A549 (cell line): ENCODE measurements around the gene IDUA.

ENCODE experiments used
- CBX2 ChIP-seq: fragments of 200-600 bp; sonication (generic); IDR thresholded peaks from 2 replicates; pipeline ENCODE4 v1.6.1; 2016; ENCODE audit warnings: low read depth, mild to moderate bottlenecking, borderline replicate concordance
- CHD2 ChIP-seq: fragments of 150-350 bp; IDR thresholded peaks from 2 replicates; pipeline ENCODE4 v1.6.1; 2014; ENCODE audit warnings: low read length; ENCODE audit not compliant: partially characterized antibody
- CHD4 ChIP-seq: fragments of 200-600 bp; sonication (generic); IDR thresholded peaks from 2 replicates; pipeline ENCODE4 v1.6.1; 2016; ENCODE audit warnings: antibody characterized with exemption, mild to moderate bottlenecking, borderline replicate concordance
- HOXA7 ChIP-seq: fragments of 250-450 bp; sonication (Bioruptor Pico); IDR thresholded peaks from 2 replicates; pipeline ENCODE4 v1.5.0; 2020; ENCODE audit warnings: mild to moderate bottlenecking, moderate library complexity
- MAFK ChIP-seq: fragments of 450-650 bp; IDR thresholded peaks from 2 replicates; pipeline ENCODE4 v1.6.1; 2014; ENCODE audit not compliant: partially characterized antibody
- SMC3 ChIP-seq: fragments of >200 bp; sonication (Bioruptor Twin); formaldehyde crosslinking; IDR thresholded peaks from 3 replicates; pipeline ENCODE4 v1.6.1; 2018; ENCODE audit warnings: inconsistent platforms
- TF ChIP-seq, protein P1 (sequence below): fragments of >200 bp; sonication (Bioruptor Twin); formaldehyde crosslinking; IDR thresholded peaks from 3 replicates; pipeline ENCODE4 v1.5.1; 2016
- TF ChIP-seq, protein P2 (sequence below): fragments of 450-650 bp; IDR thresholded peaks from 2 replicates; pipeline ENCODE4 v1.6.1; 2014; ENCODE audit warnings: antibody characterized with exemption
- TF ChIP-seq, protein P3 (sequence below): fragments of 200-600 bp; sonication (generic); IDR thresholded peaks from 2 replicates; pipeline ENCODE4 v1.6.1; 2016; ENCODE audit warnings: antibody characterized with exemption, mild to moderate bottlenecking, moderate library complexity

DNA sequence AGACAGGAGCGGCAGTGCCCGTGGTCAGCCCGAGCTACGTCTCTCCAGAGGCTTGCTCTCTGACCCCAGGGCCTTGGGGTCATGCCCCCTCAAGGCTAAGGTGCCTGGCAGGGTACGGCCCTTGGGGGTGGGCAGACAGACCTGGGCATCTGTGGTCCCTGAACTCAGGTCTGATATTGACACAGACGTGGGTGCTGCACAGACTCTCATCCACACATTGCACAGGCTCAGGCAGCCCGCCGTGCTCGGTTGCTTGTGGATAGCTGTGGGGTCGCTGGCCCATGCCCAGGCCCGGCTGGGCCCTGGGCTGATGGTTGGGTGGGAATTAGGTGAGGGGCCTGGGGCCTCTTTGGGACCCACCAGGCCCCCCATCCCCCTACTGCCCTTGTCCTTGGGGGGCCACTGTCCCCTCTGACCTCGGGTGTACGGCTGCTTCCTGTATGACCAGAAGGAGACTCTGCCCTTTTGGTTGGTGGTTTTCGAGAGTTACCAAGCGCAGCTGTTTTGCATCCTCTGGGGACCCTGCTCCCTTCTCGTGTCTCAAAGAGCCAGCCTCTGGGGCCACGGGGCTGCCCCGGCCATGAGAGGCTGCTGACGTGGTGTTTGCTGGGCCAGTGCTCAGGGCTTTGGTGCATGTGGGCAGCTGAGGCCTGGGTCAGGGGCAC, 34.7 kb downstream of the IDUA start:
- TF ChIP-seq, protein P1, sequence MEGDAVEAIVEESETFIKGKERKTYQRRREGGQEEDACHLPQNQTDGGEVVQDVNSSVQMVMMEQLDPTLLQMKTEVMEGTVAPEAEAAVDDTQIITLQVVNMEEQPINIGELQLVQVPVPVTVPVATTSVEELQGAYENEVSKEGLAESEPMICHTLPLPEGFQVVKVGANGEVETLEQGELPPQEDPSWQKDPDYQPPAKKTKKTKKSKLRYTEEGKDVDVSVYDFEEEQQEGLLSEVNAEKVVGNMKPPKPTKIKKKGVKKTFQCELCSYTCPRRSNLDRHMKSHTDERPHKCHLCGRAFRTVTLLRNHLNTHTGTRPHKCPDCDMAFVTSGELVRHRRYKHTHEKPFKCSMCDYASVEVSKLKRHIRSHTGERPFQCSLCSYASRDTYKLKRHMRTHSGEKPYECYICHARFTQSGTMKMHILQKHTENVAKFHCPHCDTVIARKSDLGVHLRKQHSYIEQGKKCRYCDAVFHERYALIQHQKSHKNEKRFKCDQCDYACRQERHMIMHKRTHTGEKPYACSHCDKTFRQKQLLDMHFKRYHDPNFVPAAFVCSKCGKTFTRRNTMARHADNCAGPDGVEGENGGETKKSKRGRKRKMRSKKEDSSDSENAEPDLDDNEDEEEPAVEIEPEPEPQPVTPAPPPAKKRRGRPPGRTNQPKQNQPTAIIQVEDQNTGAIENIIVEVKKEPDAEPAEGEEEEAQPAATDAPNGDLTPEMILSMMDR: no peak
- TF ChIP-seq, protein P2, sequence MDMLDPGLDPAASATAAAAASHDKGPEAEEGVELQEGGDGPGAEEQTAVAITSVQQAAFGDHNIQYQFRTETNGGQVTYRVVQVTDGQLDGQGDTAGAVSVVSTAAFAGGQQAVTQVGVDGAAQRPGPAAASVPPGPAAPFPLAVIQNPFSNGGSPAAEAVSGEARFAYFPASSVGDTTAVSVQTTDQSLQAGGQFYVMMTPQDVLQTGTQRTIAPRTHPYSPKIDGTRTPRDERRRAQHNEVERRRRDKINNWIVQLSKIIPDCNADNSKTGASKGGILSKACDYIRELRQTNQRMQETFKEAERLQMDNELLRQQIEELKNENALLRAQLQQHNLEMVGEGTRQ: no peak
- no peak for TF ChIP-seq SMC3
- TF ChIP-seq CHD4: no peak
- TF ChIP-seq, protein P3, sequence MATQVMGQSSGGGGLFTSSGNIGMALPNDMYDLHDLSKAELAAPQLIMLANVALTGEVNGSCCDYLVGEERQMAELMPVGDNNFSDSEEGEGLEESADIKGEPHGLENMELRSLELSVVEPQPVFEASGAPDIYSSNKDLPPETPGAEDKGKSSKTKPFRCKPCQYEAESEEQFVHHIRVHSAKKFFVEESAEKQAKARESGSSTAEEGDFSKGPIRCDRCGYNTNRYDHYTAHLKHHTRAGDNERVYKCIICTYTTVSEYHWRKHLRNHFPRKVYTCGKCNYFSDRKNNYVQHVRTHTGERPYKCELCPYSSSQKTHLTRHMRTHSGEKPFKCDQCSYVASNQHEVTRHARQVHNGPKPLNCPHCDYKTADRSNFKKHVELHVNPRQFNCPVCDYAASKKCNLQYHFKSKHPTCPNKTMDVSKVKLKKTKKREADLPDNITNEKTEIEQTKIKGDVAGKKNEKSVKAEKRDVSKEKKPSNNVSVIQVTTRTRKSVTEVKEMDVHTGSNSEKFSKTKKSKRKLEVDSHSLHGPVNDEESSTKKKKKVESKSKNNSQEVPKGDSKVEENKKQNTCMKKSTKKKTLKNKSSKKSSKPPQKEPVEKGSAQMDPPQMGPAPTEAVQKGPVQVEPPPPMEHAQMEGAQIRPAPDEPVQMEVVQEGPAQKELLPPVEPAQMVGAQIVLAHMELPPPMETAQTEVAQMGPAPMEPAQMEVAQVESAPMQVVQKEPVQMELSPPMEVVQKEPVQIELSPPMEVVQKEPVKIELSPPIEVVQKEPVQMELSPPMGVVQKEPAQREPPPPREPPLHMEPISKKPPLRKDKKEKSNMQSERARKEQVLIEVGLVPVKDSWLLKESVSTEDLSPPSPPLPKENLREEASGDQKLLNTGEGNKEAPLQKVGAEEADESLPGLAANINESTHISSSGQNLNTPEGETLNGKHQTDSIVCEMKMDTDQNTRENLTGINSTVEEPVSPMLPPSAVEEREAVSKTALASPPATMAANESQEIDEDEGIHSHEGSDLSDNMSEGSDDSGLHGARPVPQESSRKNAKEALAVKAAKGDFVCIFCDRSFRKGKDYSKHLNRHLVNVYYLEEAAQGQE: no peak
- no peak for TF ChIP-seq MAFK
- TF ChIP-seq HOXA7 (CRISPR knock-in tag): no peak
- no peak for TF ChIP-seq CBX2
- no peak for TF ChIP-seq CHD2
